ENCODE data around the gene PLXNA4.

GRCh38 chr7:132494474-132494873, 81.8 kb downstream of the PLXNA4 start:
- TF ChIP-seq ZNF121 (tag by site-specific recombination; IDR thresholded peaks at IDR 0.05) (no peak), ZNF24 (tag by site-specific recombination; IDR thresholded peaks at IDR 0.05) (no peak), ZNF837 (tag by site-specific recombination; IDR thresholded peaks at IDR 0.05) (no peak), CTCF (tag by site-specific recombination; IDR thresholded peaks at IDR 0.05) (no peak), ZNF670 (tag by site-specific recombination; IDR thresholded peaks at IDR 0.05; ENCODE audit: low read depth) (no peak), ZNF510 (tag by site-specific recombination; IDR thresholded peaks at IDR 0.05; ENCODE audit: insufficient replicate concordance) (no peak), ZNF140 (tag by site-specific recombination; IDR thresholded peaks at IDR 0.05) (no peak), KLF1 (tag by site-specific recombination; IDR thresholded peaks at IDR 0.05) (no peak), FEZF1 (tag by site-specific recombination; IDR thresholded peaks at IDR 0.05) (no peak), WT1 (tag by site-specific recombination; IDR thresholded peaks at IDR 0.05) (no peak), ZNF184 (tag by site-specific recombination; IDR thresholded peaks at IDR 0.05) (no peak)
- TF ChIP-seq, protein P1, sequence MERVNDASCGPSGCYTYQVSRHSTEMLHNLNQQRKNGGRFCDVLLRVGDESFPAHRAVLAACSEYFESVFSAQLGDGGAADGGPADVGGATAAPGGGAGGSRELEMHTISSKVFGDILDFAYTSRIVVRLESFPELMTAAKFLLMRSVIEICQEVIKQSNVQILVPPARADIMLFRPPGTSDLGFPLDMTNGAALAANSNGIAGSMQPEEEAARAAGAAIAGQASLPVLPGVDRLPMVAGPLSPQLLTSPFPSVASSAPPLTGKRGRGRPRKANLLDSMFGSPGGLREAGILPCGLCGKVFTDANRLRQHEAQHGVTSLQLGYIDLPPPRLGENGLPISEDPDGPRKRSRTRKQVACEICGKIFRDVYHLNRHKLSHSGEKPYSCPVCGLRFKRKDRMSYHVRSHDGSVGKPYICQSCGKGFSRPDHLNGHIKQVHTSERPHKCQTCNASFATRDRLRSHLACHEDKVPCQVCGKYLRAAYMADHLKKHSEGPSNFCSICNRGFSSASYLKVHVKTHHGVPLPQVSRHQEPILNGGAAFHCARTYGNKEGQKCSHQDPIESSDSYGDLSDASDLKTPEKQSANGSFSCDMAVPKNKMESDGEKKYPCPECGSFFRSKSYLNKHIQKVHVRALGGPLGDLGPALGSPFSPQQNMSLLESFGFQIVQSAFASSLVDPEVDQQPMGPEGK (tag by site-specific recombination; IDR thresholded peaks at IDR 0.05): no peak

Data from HEK293 (cell line).